Hepatocyte (in vitro differentiated cells): ENCODE measurements around the gene PTPN9. TPM values are rescaled to one million over a fixed set of nuclear protein-coding genes. Genes with fewer than 3 reads are reported as not detected.

Experiments used
- DNase-seq: peaks from one replicate; pipeline ENCODE4 v3.0.0-alpha.2; 2016; ENCODE audit warnings: low spot score
- H2AFZ ChIP-seq: fragments of 200-600 bp; sonication (generic); 2 replicates; pipeline ENCODE4 v1.6.0; 2016; ENCODE audit warnings: antibody characterized with exemption, mild to moderate bottlenecking
- H3K27ac ChIP-seq: fragments of 200-600 bp; sonication (generic); 2 replicates; pipeline ENCODE4 v1.5.1; 2016; ENCODE audit warnings: mild to moderate bottlenecking
- H3K27me3 ChIP-seq: fragments of 200-600 bp; sonication (generic); 2 replicates; pipeline ENCODE4 v1.6.1; 2016
- H3K36me3 ChIP-seq: fragments of 200-600 bp; sonication (generic); replicated peaks from 2 replicates; pipeline ENCODE4 v1.5.1; 2016; ENCODE audit warnings: low read depth; ENCODE audit not compliant: insufficient read depth
- H3K4me1 ChIP-seq: fragments of 200-600 bp; sonication (generic); 2 replicates; pipeline ENCODE4 v1.5.1; 2016; ENCODE audit warnings: mild to moderate bottlenecking, moderate library complexity; ENCODE audit not compliant: insufficient read depth
- H3K4me2 ChIP-seq: fragments of 200-600 bp; sonication (generic); 2 replicates; pipeline ENCODE4 v1.6.0; 2016
- H3K4me3 ChIP-seq: fragments of 200-600 bp; sonication (generic); 2 replicates; pipeline ENCODE4 v1.5.1; 2016; ENCODE audit warnings: mild to moderate bottlenecking
- H3K79me2 ChIP-seq: fragments of 200-600 bp; sonication (generic); 2 replicates; pipeline ENCODE4 v1.6.0; 2017; ENCODE audit warnings: mild to moderate bottlenecking
- H3K9me2 ChIP-seq: fragments of 200-600 bp; sonication (generic); replicated peaks from 2 replicates; pipeline ENCODE4 v1.6.0; 2017; ENCODE audit warnings: mild to moderate bottlenecking; ENCODE audit not compliant: insufficient read depth
- H3K9me3 ChIP-seq: fragments of 200-600 bp; sonication (generic); 2 replicates; pipeline ENCODE4 v1.5.1; 2016; ENCODE audit warnings: low read depth, mild to moderate bottlenecking
- H4K20me1 ChIP-seq: fragments of 200-600 bp; sonication (generic); 2 replicates; pipeline ENCODE4 v1.6.0; 2016; ENCODE audit warnings: mild to moderate bottlenecking; ENCODE audit not compliant: insufficient read depth, poor library complexity, severe bottlenecking
- CTCF ChIP-seq: fragments of 200-600 bp; sonication (generic); IDR thresholded peaks from 2 replicates; pipeline ENCODE4 v1.5.1; 2016; ENCODE audit warnings: antibody characterized with exemption, mild to moderate bottlenecking; ENCODE audit not compliant: poor library complexity
- EZH2 ChIP-seq: fragments of 200-600 bp; sonication (generic); IDR thresholded peaks from 2 replicates; pipeline ENCODE4 v1.6.1; 2016; ENCODE audit warnings: antibody characterized with exemption, mild to moderate bottlenecking, borderline replicate concordance
- EZH2phosphoT487 ChIP-seq: fragments of 200-600 bp; sonication (generic); IDR thresholded peaks from one replicate; pipeline ENCODE4 v1.6.1; 2018; ENCODE audit warnings: antibody characterized with exemption, mild to moderate bottlenecking, low read depth, moderate library complexity; ENCODE audit not compliant: unreplicated experiment, severe bottlenecking
- WGBS: methylation state at CpG from one replicate; pipeline ENCODE4 v1.1.6; 2016; ENCODE audit warnings: low lambda C conversion rate; ENCODE audit errors: missing lambda C conversion rate; 5-methylcytosine and 5-hydroxymethylcytosine counted together
- polyA plus RNA-seq: library from polyadenylated mRNA; unstranded; fragments of >200 nt; fragmentation: Nextera tagmentation; extraction: Ambion mirVana; gene quantifications from 2 replicates; pipeline ENCODE4 v1.2.1, GENCODE V29; 2016
- total RNA-seq: library from RNA; depleted of rRNA; stranded (reverse); fragments of >200 nt; gene quantifications from 2 replicates; pipeline ENCODE4 v1.2.3, GENCODE V29; 2014

The PTPN9 gene
- total and polyA plus RNA-seq, 2 experiments from 2014 or later = 23.3 to 24.0 TPM

GRCh38 chr15:75508840-75509532 is 70.1 kb downstream of the PTPN9 start:
- WGBS = 79% methylated on average over 7 of the region's 7 CpGs
- Histone ChIP-seq H3K9me3 (no peaks in the 10 kb centered on the region), H3K27me3 (no peaks in the 10 kb centered on the region), H4K20me1 (no peaks in the 10 kb centered on the region), H3K27ac (no peak overlapping the region), H3K4me3 (no peak overlapping the region), H3K9me2 (no peaks in the 10 kb centered on the region), H3K79me2 (no peaks in the 10 kb centered on the region), H3K4me2 (no peak overlapping the region), H3K36me3 (peaks cover 4% of the 10 kb centered on the region), H3K4me1 (no peaks in the 10 kb centered on the region), H2AFZ (no peak overlapping the region)
- DNase-seq = peak; percentile 42
- peak; percentile 46 for TF ChIP-seq CTCF
- TF ChIP-seq EZH2phosphoT487 = no peak
- TF ChIP-seq EZH2 = no peak

GRCh38 chr15:75502360-75502759 is 76.8 kb downstream of the PTPN9 start:
- WGBS = 95% methylated on average over 8 of the region's 8 CpGs
- no peaks in the 10 kb centered on the region for H4K20me1 ChIP-seq
- H3K79me2 ChIP-seq = no peaks in the 10 kb centered on the region
- H3K27ac ChIP-seq = no peak overlapping the region
- TF ChIP-seq EZH2 = no peak
- no peak for TF ChIP-seq EZH2phosphoT487
- no peaks in the 10 kb centered on the region for H3K4me1 ChIP-seq
- H3K36me3 ChIP-seq = no peaks in the 10 kb centered on the region
- H3K9me3 ChIP-seq = no peaks in the 10 kb centered on the region
- DNase-seq = no peak
- no peaks in the 10 kb centered on the region for H3K9me2 ChIP-seq
- H2AFZ ChIP-seq = no peak overlapping the region
- no peak overlapping the region for H3K4me2 ChIP-seq
- H3K27me3 ChIP-seq = no peaks in the 10 kb centered on the region
- no peak overlapping the region for H3K4me3 ChIP-seq

GRCh38 chr15:75493732-75494131 is 85.4 kb downstream of the PTPN9 start:
- 97% methylated on average over 4 of the region's 4 CpGs for WGBS

More at GRCh38 chr15:75493732-75494131, 85.4 kb downstream of the PTPN9 start:
- no peak for DNase-seq
- Histone ChIP-seq H3K9me3 (no peaks in the 10 kb centered on the region), H3K79me2 (no peaks in the 10 kb centered on the region), H3K27me3 (no peaks in the 10 kb centered on the region), H4K20me1 (no peaks in the 10 kb centered on the region), H3K27ac (no peak overlapping the region), H3K9me2 (no peaks in the 10 kb centered on the region), H3K36me3 (no peaks in the 10 kb centered on the region), H3K4me2 (no peak overlapping the region), H2AFZ (no peak overlapping the region), H3K4me1 (no peaks in the 10 kb centered on the region), H3K4me3 (no peak overlapping the region)
- TF ChIP-seq CTCF = no peak
- TF ChIP-seq EZH2phosphoT487 = no peak
- TF ChIP-seq EZH2 = no peak
